ENCODE data around the gene CAMSAP1.

- no peak for TF ChIP-seq USF2 (IDR thresholded peaks at IDR 0.05; ENCODE audit: low read depth, low read length)
- TF ChIP-seq POLR2A (IDR thresholded peaks at IDR 0.05; ENCODE audit: low read depth, low read length), result no peak
- TF ChIP-seq CTCF (conservative IDR thresholded peaks at IDR 0.05; ENCODE audit: low read depth, low read length), result no peak
- TF ChIP-seq BHLHE40 (IDR thresholded peaks at IDR 0.05; ENCODE audit: low read depth, low read length), result no peak
- no peak for TF ChIP-seq ELK1 (IDR thresholded peaks at IDR 0.05; ENCODE audit: borderline replicate concordance, low read depth, low read length)
- no peak for TF ChIP-seq RCOR1 (IDR thresholded peaks at IDR 0.05; ENCODE audit: insufficient replicate concordance, low read length)
- no peak for TF ChIP-seq CEBPB (IDR thresholded peaks at IDR 0.05; ENCODE audit: low read depth, low read length)
- TF ChIP-seq SMC3 (IDR thresholded peaks at IDR 0.05; ENCODE audit: low read depth, low read length), result no peak
- no peak for TF ChIP-seq RFX5 (IDR thresholded peaks at IDR 0.05; ENCODE audit: low read depth, low read length)
- TF ChIP-seq CHD1 (IDR thresholded peaks at IDR 0.05; ENCODE audit: low read depth, low read length), result no peak
- TF ChIP-seq FOS (IDR thresholded peaks at IDR 0.05; ENCODE audit: low read depth, low read length), result no peak
Observed at GRCh38 chr9:135939351-135940265, 32.3 kb upstream of the CAMSAP1 start.

Measured in IMR-90 (cell line).